ENCODE data around the gene GEN1. TPM values are rescaled to one million over a fixed set of nuclear protein-coding genes. Genes with fewer than 3 reads are reported as not detected.
A peak's percentile ranks its signal among the peaks of the same experiment; 100 is the strongest.

The GEN1 gene
- total RNA-seq, 1 donor from 2014 or later: 19.6 TPM

DNA sequence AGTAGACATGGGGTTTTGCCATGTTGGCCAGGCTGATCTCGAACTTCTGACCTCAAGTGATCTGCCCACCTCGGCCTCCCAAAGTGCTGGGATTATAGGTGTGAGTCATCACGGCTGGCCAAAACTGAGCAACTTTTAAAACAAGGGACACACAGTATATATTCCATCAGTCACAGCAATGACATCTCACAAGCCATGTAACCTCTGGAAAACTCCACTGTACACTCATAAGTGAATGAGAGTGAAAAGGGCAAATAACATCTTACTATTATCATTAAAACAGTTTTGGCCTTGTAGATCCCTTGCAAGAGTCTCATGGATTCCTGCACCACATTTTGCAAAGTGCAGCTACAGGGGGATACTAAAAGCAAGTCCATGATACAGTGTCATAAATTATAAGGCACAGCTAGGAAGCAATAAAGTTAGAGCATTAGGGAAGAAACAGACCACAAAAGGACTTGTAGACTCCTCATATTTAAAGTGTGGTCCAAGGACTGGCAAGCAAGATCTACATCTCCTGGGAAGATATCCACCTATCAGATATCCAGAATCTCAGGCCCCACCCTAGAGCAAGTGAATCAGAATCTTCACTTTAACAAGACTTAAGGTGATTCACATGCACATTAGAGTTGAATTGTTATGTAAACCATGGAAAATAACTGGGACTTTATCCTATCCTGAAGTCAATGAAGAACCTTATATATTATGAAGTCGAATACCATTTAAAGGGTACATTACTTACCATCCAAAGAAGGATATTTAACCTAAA, 6.1 kb upstream of the GEN1 start:
- TF ChIP-seq, protein P1, sequence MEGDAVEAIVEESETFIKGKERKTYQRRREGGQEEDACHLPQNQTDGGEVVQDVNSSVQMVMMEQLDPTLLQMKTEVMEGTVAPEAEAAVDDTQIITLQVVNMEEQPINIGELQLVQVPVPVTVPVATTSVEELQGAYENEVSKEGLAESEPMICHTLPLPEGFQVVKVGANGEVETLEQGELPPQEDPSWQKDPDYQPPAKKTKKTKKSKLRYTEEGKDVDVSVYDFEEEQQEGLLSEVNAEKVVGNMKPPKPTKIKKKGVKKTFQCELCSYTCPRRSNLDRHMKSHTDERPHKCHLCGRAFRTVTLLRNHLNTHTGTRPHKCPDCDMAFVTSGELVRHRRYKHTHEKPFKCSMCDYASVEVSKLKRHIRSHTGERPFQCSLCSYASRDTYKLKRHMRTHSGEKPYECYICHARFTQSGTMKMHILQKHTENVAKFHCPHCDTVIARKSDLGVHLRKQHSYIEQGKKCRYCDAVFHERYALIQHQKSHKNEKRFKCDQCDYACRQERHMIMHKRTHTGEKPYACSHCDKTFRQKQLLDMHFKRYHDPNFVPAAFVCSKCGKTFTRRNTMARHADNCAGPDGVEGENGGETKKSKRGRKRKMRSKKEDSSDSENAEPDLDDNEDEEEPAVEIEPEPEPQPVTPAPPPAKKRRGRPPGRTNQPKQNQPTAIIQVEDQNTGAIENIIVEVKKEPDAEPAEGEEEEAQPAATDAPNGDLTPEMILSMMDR (IDR thresholded peaks at IDR 0.05; ENCODE audit: unreplicated experiment): no peak
- Mint-ChIP-seq H3K9me3 (no peaks in the 10 kb centered on the region), H3K4me3 (no peak overlapping the region), H3K4me1 (peaks cover 12% of the 10 kb centered on the region), H3K27me3 (ENCODE audit: low read depth) (no peaks in the 10 kb centered on the region), H3K27ac (no peak overlapping the region), H3K36me3 (peaks cover 6% of the 10 kb centered on the region)
- DNase-seq (ENCODE audit: low spot score in 2 of 2, unreplicated experiment in 2 of 2): no peak

GRCh38 chr2:17748745-17749144, 5.2 kb upstream of the GEN1 start:
- H3K4me3 Mint-ChIP-seq: no peak overlapping the region
- TF ChIP-seq, protein P1 (IDR thresholded peaks at IDR 0.05; ENCODE audit: unreplicated experiment): no peak
- H3K36me3 Mint-ChIP-seq: peaks cover 6% of the 10 kb centered on the region
- no peak overlapping the region for H3K27ac Mint-ChIP-seq
- DNase-seq (ENCODE audit: low spot score in 2 of 2, unreplicated experiment in 2 of 2): no peak
- H3K4me1 Mint-ChIP-seq: peaks cover 15% of the 10 kb centered on the region
- H3K9me3 Mint-ChIP-seq: no peaks in the 10 kb centered on the region
- H3K27me3 Mint-ChIP-seq (ENCODE audit: low read depth): no peaks in the 10 kb centered on the region

DNA sequence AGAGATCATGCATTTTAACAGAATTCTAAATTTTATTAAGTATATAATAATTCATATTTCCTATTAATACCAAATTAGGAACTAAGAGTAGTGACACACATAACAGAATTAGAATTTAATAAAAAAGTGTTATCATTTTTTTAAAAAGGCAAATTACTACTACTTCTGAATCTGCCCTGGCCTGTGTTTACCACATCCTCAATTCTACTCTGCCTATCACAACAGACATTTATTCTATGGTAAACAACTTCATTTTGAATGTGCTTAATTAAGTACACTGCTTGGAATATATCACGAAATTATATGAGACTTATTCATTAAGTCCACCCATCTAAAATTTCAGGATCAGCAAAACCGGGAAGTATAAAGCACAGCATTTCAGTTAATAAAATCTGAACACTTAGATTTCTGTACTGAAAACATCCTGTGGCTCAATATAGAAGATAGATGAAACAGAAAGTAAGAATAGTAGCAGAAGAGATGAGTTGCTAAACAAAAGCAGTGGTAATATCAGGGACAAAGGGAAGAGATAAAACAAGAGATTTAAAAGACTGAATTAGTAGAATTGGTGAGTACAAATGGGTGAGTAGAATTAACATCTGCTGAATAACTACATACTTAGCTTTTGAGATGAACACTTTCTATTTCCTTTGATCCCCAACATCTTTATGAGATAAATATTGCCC, 4.0 kb upstream of the GEN1 start:
- Mint-ChIP-seq H3K4me3 (no peak overlapping the region), H3K4me1 (peaks cover 18% of the 10 kb centered on the region), H3K27ac (no peak overlapping the region), H3K36me3 (peaks cover 1% of the 10 kb centered on the region), H3K9me3 (no peaks in the 10 kb centered on the region), H3K27me3 (ENCODE audit: low read depth) (no peaks in the 10 kb centered on the region)
- TF ChIP-seq, protein P1 (IDR thresholded peaks at IDR 0.05; ENCODE audit: unreplicated experiment): no peak
- DNase-seq (ENCODE audit: low spot score in 2 of 2, unreplicated experiment in 2 of 2): no peak

GRCh38 chr2:17752246-17752645, 1.7 kb upstream of the GEN1 start:
- peak overlapping the region; percentile 97 for H3K4me3 Mint-ChIP-seq
- H3K27me3 Mint-ChIP-seq (ENCODE audit: low read depth): no peaks in the 10 kb centered on the region
- TF ChIP-seq, protein P1 (IDR thresholded peaks at IDR 0.05; ENCODE audit: unreplicated experiment): no peak
- peaks cover 30% of the 10 kb centered on the region for H3K4me1 Mint-ChIP-seq
- H3K27ac Mint-ChIP-seq: peak overlapping the region; percentile 76
- H3K9me3 Mint-ChIP-seq: no peaks in the 10 kb centered on the region
- DNase-seq (ENCODE audit: low spot score in 2 of 2, unreplicated experiment in 2 of 2): no peak
- H3K36me3 Mint-ChIP-seq: no peaks in the 10 kb centered on the region

DNA sequence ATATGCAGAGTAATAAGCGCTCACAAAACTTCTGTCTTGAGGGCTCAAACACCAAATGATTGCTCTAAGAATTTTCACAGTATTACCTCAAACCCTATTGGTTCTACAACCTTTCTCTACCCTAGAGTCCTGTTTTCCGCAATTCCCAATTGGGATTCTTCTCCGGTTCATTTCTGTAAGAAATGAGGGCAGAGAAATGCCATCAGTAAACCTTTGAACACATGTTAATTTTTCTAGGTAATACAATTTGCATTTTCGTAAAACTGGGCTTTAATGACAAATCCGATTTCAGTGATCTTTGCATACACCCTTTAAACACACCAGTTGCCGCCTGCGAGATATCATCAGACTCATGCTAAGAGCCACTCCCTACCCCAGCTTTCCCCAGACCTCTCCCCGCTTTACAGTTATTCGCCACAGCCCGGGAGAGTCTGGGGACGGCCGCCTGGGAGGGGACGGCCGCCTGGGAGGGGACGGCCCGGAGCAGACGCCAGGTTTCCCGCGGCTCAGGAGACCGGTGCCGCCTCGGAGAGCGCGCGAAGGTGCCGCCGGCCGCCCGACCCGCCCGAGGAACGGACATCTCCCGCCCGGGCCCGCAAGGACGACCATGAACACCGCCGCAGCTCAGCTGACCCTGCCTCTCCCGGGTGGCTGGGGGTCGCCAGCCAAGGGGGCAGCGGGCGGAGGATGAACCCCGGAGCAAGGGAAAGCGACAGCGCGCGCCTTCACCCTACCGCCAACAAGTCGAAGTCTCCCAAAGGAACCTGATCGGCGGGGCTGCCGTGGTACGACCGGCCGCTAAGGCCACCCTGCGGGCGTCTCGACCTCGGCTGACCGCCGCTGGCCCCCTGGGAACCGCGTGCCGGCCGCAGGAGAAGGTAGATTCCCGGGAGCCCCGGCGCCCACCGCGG, 791 bp upstream of the GEN1 start:
- H3K27me3 Mint-ChIP-seq (ENCODE audit: low read depth): no peaks in the 10 kb centered on the region
- peaks cover 32% of the 10 kb centered on the region for H3K4me1 Mint-ChIP-seq
- DNase-seq (ENCODE audit: low spot score in 2 of 2, unreplicated experiment in 2 of 2): peak; percentile 37 to 70
- TF ChIP-seq, protein P1 (IDR thresholded peaks at IDR 0.05; ENCODE audit: unreplicated experiment): no peak
- H3K9me3 Mint-ChIP-seq: no peaks in the 10 kb centered on the region
- H3K4me3 Mint-ChIP-seq: peak overlapping the region; percentile 97
- peak overlapping the region; percentile 76 for H3K27ac Mint-ChIP-seq
- no peaks in the 10 kb centered on the region for H3K36me3 Mint-ChIP-seq

All from mesothelial cell of epicardium (in vitro differentiated cells).